ENCODE results near the gene TMCO6. TPM values are rescaled to one million over a fixed set of nuclear protein-coding genes. Genes with fewer than 3 reads are reported as not detected.

The TMCO6 gene
- total and polyA plus RNA-seq, 4 donors = 12.6 to 55.9 (median 18.7) TPM

GRCh38 chr5:140598836-140599235 lies 40.4 kb upstream of the TMCO6 start:
- H3K9me3 ChIP-seq (ENCODE audit: control insufficient read depth in 4 of 4, low read length in 3 of 4) = no peaks in the 10 kb centered on the region
- H3K4me3 ChIP-seq (ENCODE audit: low read depth in 1 of 3, low read length in 3 of 3) = no peak overlapping the region
- DNase-seq (ENCODE audit: low spot score) = no peak
- 76% methylated on average over 2 of the region's 2 CpGs for WGBS
- H3K36me3 ChIP-seq (ENCODE audit: control insufficient read depth in 4 of 4, insufficient read depth in 3 of 4, low read depth in 1 of 4, low read length in 3 of 4) = no peaks in the 10 kb centered on the region
- H3K4me1 ChIP-seq (ENCODE audit: control insufficient read depth in 4 of 4, insufficient read depth in 4 of 4, low read length in 3 of 4) = peaks cover 23 to 40% (median 25%) of the 10 kb centered on the region in 4 donors
- peak overlapping the region in 1 of 2 donors; percentile 5 for H3K9ac ChIP-seq (ENCODE audit: low read depth in 1 of 2, low read length in 2 of 2)
- H3K27me3 ChIP-seq (ENCODE audit: control insufficient read depth in 4 of 4, insufficient read depth in 4 of 4, low read length in 3 of 4) = no peaks in the 10 kb centered on the region
- TF ChIP-seq ZBTB33 (IDR thresholded peaks at IDR 0.05) = no peak
- no peak for TF ChIP-seq REST (IDR thresholded peaks at IDR 0.05)
- TF ChIP-seq SP1 (IDR thresholded peaks at IDR 0.05) = no peak
- TF ChIP-seq TAF1 (conservative IDR thresholded peaks at IDR 0.05) = no peak
- peak overlapping the region in 1 of 2 donors; percentile 10 for H3K27ac ChIP-seq (ENCODE audit: low read depth in 1 of 2, low read length in 2 of 2)

- H3K4me3 ChIP-seq (ENCODE audit: low read depth in 1 of 3, low read length in 3 of 3) = no peak overlapping the region
- no peaks in the 10 kb centered on the region for H3K27me3 ChIP-seq (ENCODE audit: control insufficient read depth in 4 of 4, insufficient read depth in 4 of 4, low read length in 3 of 4)
- H3K9ac ChIP-seq (ENCODE audit: low read depth in 1 of 2, low read length in 2 of 2) = no peak overlapping the region
- no peak overlapping the region for H3K27ac ChIP-seq (ENCODE audit: low read depth in 1 of 2, low read length in 2 of 2)
- H3K4me1 ChIP-seq (ENCODE audit: control insufficient read depth in 4 of 4, insufficient read depth in 4 of 4, low read length in 3 of 4) = peaks cover 18 to 36% (median 19%) of the 10 kb centered on the region in 4 donors
- no peaks in the 10 kb centered on the region for H3K9me3 ChIP-seq (ENCODE audit: control insufficient read depth in 4 of 4, low read length in 3 of 4)
- peak in 1 of 2 donors; percentile 13 for TF ChIP-seq HNF4A (conservative IDR thresholded peaks at IDR 0.05)
- TF ChIP-seq FOXA1 (IDR thresholded peaks at IDR 0.05) = no peak
- no peak for TF ChIP-seq YY1 (IDR thresholded peaks at IDR 0.05)
- no peaks in the 10 kb centered on the region for H3K36me3 ChIP-seq (ENCODE audit: control insufficient read depth in 4 of 4, insufficient read depth in 3 of 4, low read depth in 1 of 4, low read length in 3 of 4)
- DNase-seq (ENCODE audit: low spot score) = no peak
These were observed 39.2 kb upstream of the TMCO6 start for GRCh38 chr5:140600096-140600495.

- no peak overlapping the region for H3K9ac ChIP-seq (ENCODE audit: low read depth in 1 of 2, low read length in 2 of 2)
- no peak for TF ChIP-seq RAD21 (IDR thresholded peaks at IDR 0.05)
- no peak for TF ChIP-seq YY1 (IDR thresholded peaks at IDR 0.05)
- TF ChIP-seq FOXA1 (IDR thresholded peaks at IDR 0.05) = no peak
- TF ChIP-seq JUND (IDR thresholded peaks at IDR 0.05) = no peak
- TF ChIP-seq HNF4G (IDR thresholded peaks at IDR 0.05) = no peak
- TF ChIP-seq SP1 (IDR thresholded peaks at IDR 0.05) = no peak
- TF ChIP-seq EGR1 (IDR thresholded peaks at IDR 0.05; ENCODE audit: low read depth in 2 of 2) = no peak
- TF ChIP-seq ZBTB33 (IDR thresholded peaks at IDR 0.05) = no peak
- TF ChIP-seq ATF3 (IDR thresholded peaks at IDR 0.05) = no peak
- no peak for TF ChIP-seq RXRA (IDR thresholded peaks at IDR 0.05)
- TF ChIP-seq TAF1 (conservative IDR thresholded peaks at IDR 0.05) = no peak
- no peak for TF ChIP-seq GABPA (IDR thresholded peaks at IDR 0.05 in 1 of 2, conservative IDR thresholded peaks at IDR 0.05 in 1 of 2)
- TF ChIP-seq REST (IDR thresholded peaks at IDR 0.05) = no peak
- TF ChIP-seq NR2F2 (IDR thresholded peaks at IDR 0.05) = no peak
- TF ChIP-seq MAX (IDR thresholded peaks at IDR 0.05) = no peak
- TF ChIP-seq FOXA2 (IDR thresholded peaks at IDR 0.05) = no peak
- TF ChIP-seq HNF4A (conservative IDR thresholded peaks at IDR 0.05) = no peak
These were observed 37.1 kb upstream of the TMCO6 start for GRCh38 chr5:140602147-140602546.

More at GRCh38 chr5:140602147-140602546, 37.1 kb upstream of the TMCO6 start:
- Histone ChIP-seq H3K36me3 (ENCODE audit: control insufficient read depth in 4 of 4, insufficient read depth in 3 of 4, low read depth in 1 of 4, low read length in 3 of 4) (no peaks in the 10 kb centered on the region), H3K27me3 (ENCODE audit: control insufficient read depth in 4 of 4, insufficient read depth in 4 of 4, low read length in 3 of 4) (no peaks in the 10 kb centered on the region), H3K4me1 (ENCODE audit: control insufficient read depth in 4 of 4, insufficient read depth in 4 of 4, low read length in 3 of 4) (peaks cover 3 to 20% (median 7%) of the 10 kb centered on the region in 4 donors), H3K4me3 (ENCODE audit: low read depth in 1 of 3, low read length in 3 of 3) (no peak overlapping the region), H3K9me3 (ENCODE audit: control insufficient read depth in 4 of 4, low read length in 3 of 4) (no peaks in the 10 kb centered on the region), H3K27ac (ENCODE audit: low read depth in 1 of 2, low read length in 2 of 2) (peak overlapping the region; percentile 88 to 97)
- WGBS = 87% methylated on average over 4 of the region's 4 CpGs
- DNase-seq (ENCODE audit: low spot score) = no peak

Measured in liver (tissue), 9 donors.